K562 (cell line): ENCODE measurements around the gene FAM114A2. TPM values are rescaled to one million over a fixed set of nuclear protein-coding genes. Genes with fewer than 3 reads are reported as not detected.

Experiments used
- ATF1 ChIP-seq, 2 experiments: fragments of 450-650 bp in 1 of 2; IDR thresholded peaks; 2 replicates each; pipeline ENCODE4 v1.6.1; 2016; ENCODE audit warnings: missing compliant biosample characterization in 1 of 2, missing genetic modification characterization in 1 of 2
- BACH1 ChIP-seq: fragments of 200-800 bp; sonication (Bioruptor generic); IDR thresholded peaks from 2 replicates; pipeline ENCODE4 v1.6.1; 2016; ENCODE audit warnings: missing genetic modification characterization, missing compliant biosample characterization
- CBFA2T2 ChIP-seq: fragments of 450-650 bp; conservative IDR thresholded peaks from 2 replicates; pipeline ENCODE4 v1.6.1; 2017; ENCODE audit warnings: mild to moderate bottlenecking
- CBFA2T3 ChIP-seq: fragments of 450-650 bp; IDR thresholded peaks from 2 replicates; pipeline ENCODE4 v1.6.1; 2017
- CREB1 ChIP-seq, 2 experiments: sonication (generic) in 1 of 2; formaldehyde crosslinking in 1 of 2; IDR thresholded peaks; 2 replicates each; pipeline versions ENCODE4 v1.6.1 to v1.8.0; 2012 to 2022; ENCODE audit warnings: inconsistent platforms in 1 of 2, mild to moderate bottlenecking in 1 of 2, missing genetic modification reagents in 1 of 2, moderate library complexity in 1 of 2
- EGR1 ChIP-seq: fragments of 450-650 bp; conservative IDR thresholded peaks from 2 replicates; pipeline ENCODE4 v1.6.1; 2017; ENCODE audit warnings: mild to moderate bottlenecking
- ELF2 ChIP-seq: fragments of 250-450 bp; sonication (Bioruptor Pico); IDR thresholded peaks from 2 replicates; pipeline ENCODE4 v1.5.0; 2021; ENCODE audit warnings: mild to moderate bottlenecking
- GTF2F1 ChIP-seq: IDR thresholded peaks from 2 replicates; pipeline ENCODE4 v1.6.1; 2011; ENCODE audit warnings: low read depth, low read length, improper control_type of control experiment
- PATZ1 ChIP-seq: fragments of 250-450 bp; sonication (Bioruptor Pico); IDR thresholded peaks from 2 replicates; pipeline ENCODE4 v1.5.0; 2020; ENCODE audit warnings: mild to moderate bottlenecking, borderline replicate concordance
- PKNOX1 ChIP-seq: fragments of 450-650 bp; IDR thresholded peaks from 2 replicates; pipeline ENCODE4 v1.6.1; 2016
- POU5F1 ChIP-seq: fragments of 150-350 bp; IDR thresholded peaks from 2 replicates; pipeline ENCODE4 v1.6.1; 2014; ENCODE audit warnings: borderline replicate concordance, low read length, low read depth, mild to moderate bottlenecking; ENCODE audit not compliant: partially characterized antibody
- PRPF4 ChIP-seq: fragments of 200-400 bp; formaldehyde crosslinking; IDR thresholded peaks from one replicate; pipeline ENCODE4 v1.6.1; 2017; ENCODE audit warnings: low read length, low read depth, mild to moderate bottlenecking; ENCODE audit not compliant: insufficient read depth, poor library complexity, severe bottlenecking
- REST ChIP-seq, 2 experiments: fragments of 450-650 bp; formaldehyde crosslinking in 1 of 2; IDR thresholded peaks; 2 replicates each; pipeline versions ENCODE4 v1.4.0 to v1.6.1; 2014 to 2020; ENCODE audit warnings: mild to moderate bottlenecking in 2 of 2, borderline replicate concordance in 1 of 2, low read depth in 1 of 2
- SMARCC2 ChIP-seq: fragments of 450-650 bp; IDR thresholded peaks from 2 replicates; pipeline ENCODE4 v1.6.1; 2017; ENCODE audit warnings: antibody characterized with exemption, moderate library complexity, mild to moderate bottlenecking, low read depth
- TEAD2 ChIP-seq: fragments of 450-650 bp; IDR thresholded peaks from 2 replicates; pipeline ENCODE4 v1.6.1; 2016; ENCODE audit warnings: missing genetic modification characterization, control low read depth, missing compliant biosample characterization
- ZNF79 ChIP-seq: fragments of 250-450 bp; sonication (Bioruptor Pico); IDR thresholded peaks from 2 replicates; pipeline ENCODE4 v1.4.0; 2020; ENCODE audit warnings: low read depth, mild to moderate bottlenecking, moderate library complexity
- polyA plus RNA-seq, 8 experiments: library from polyadenylated mRNA; depleted of rRNA in 4 of 8; stranded (reverse) in 5 of 8; unstranded in 3 of 8; fragments of >200 nt; fragmentation: Nextera tagmentation in 2 of 8; fragmentation: Illumina TruSeq in 1 of 8; extraction: Ambion mirVana in 2 of 8; extraction: Trizol in 1 of 8; gene quantifications; 2 replicates each; pipeline versions ENCODE4 v1.2.1 to v1.2.3, GENCODE V29; 2011 to 2014; ENCODE audit warnings: inconsistent platforms in 1 of 8, missing spikeins in 1 of 8
- total RNA-seq, 7 experiments: library from RNA; depleted of rRNA in 6 of 7; stranded (reverse); fragments of >200 nt in 6 of 7; fragmentation: Illumina TruSeq in 2 of 7; extraction: Trizol in 2 of 7; gene quantifications; 2 replicates each; pipeline versions ENCODE4 v1.2.1 to v1.2.3, GENCODE V29; 2011 to 2021; ENCODE audit warnings: low replicate concordance in 1 of 7

Gene FAM114A2
- total and polyA plus RNA-seq, 9 of the 15 experiments (the other 6 are each of a cell fraction or from before 2014, with no cell fraction given), result 14.4 to 28.1 (median 21.2) TPM

GRCh38 chr5:153988510-153988909, 50.2 kb downstream of the FAM114A2 start (continued):
- peak; percentile 56; the same call in 1 of the 2 replicates for TF ChIP-seq CREB1 (IDR thresholded peaks at IDR 0.05)
- TF ChIP-seq CREB1 (CRISPR knock-in tag; IDR thresholded peaks at IDR 0.05), result peak; percentile 31; the same call in 1 of the 2 replicates
- no peak for TF ChIP-seq BACH1 (tag)
- TF ChIP-seq ELF2 (CRISPR knock-in tag), result no peak
- TF ChIP-seq PATZ1, result no peak
- TF ChIP-seq CBFA2T2, result 0 out of 2 replicates have a peak, but pooled peaks have one; percentile 26
- no peak for TF ChIP-seq ATF1 (CRISPR knock-in tag; IDR thresholded peaks at IDR 0.05)
- TF ChIP-seq ATF1 (tag; IDR thresholded peaks at IDR 0.05), result 0 out of 2 replicates have a peak, but pooled peaks have one; percentile 19
- no peak for TF ChIP-seq EGR1
- TF ChIP-seq GTF2F1, result no peak
- TF ChIP-seq POU5F1, result no peak
- TF ChIP-seq SMARCC2, result no peak
- TF ChIP-seq ZNF79 (CRISPR knock-in tag), result no peak
- TF ChIP-seq PKNOX1, result peak; percentile 34
- TF ChIP-seq REST (IDR thresholded peaks at IDR 0.05; ENCODE audit: borderline replicate concordance), result no peak
- TF ChIP-seq REST (CRISPR knock-in tag; IDR thresholded peaks at IDR 0.05; ENCODE audit: low read depth), result no peak
- no peak for TF ChIP-seq TEAD2 (tag)
- no peak for TF ChIP-seq PRPF4
- peak; percentile 44; the same call in 1 of the 2 replicates for TF ChIP-seq CBFA2T3
